Activated CD4-positive, alpha-beta memory T cell treated with anti-CD3 and anti-CD28 coated beads, Interleukin-2, amount 10 ng/mL, durations not matched to agents 7 days and 5 days (primary cell): ENCODE data around the gene P2RX3. TPM values are rescaled to one million over a fixed set of nuclear protein-coding genes. Genes with fewer than 3 reads are reported as not detected.

Source experiments
- CTCF ChIA-PET: fragments of 350-600 bp; sonication (Branson Sonifier 250); formaldehyde crosslinking; loops from one replicate; lab custom pipeline; 2021; ENCODE audit warnings: antibody characterized with exemption, inconsistent platforms; lab: Charles Lee
- POLR2A ChIA-PET: fragments of 350-600 bp; sonication (Branson Sonifier 250); formaldehyde crosslinking; loops from one replicate; lab custom pipeline; 2021; ENCODE audit warnings: antibody characterized with exemption; lab: Charles Lee
- DNase-seq: peaks from one replicate; pipeline ENCODE4 v3.0.0-alpha.2; 2020
- H3K27ac Mint-ChIP-seq: one replicate; pipeline ENCODE4 v1.8.0; 2021; ENCODE audit warnings: mild to moderate bottlenecking, mixed read lengths
- H3K27me3 Mint-ChIP-seq: one replicate; pipeline ENCODE4 v1.8.0; 2021; ENCODE audit warnings: mixed read lengths
- H3K36me3 Mint-ChIP-seq: one replicate; pipeline ENCODE4 v1.8.0; 2021; ENCODE audit warnings: low read depth, mixed read lengths
- H3K4me1 Mint-ChIP-seq: one replicate; pipeline ENCODE4 v1.8.0; 2021; ENCODE audit warnings: mixed read lengths
- H3K4me3 Mint-ChIP-seq: one replicate; pipeline ENCODE4 v1.8.0; 2021; ENCODE audit warnings: mild to moderate bottlenecking, mixed read lengths
- H3K9me3 Mint-ChIP-seq: one replicate; pipeline ENCODE4 v1.8.0; 2021; ENCODE audit warnings: mixed read lengths
- total RNA-seq, 2 experiments: library from RNA; stranded (reverse); gene quantifications; one replicate each; pipeline ENCODE4 v1.2.3, GENCODE V29; 2021

The P2RX3 gene
- total RNA-seq, 2 experiments from 2014 or later = not detected

DNA sequence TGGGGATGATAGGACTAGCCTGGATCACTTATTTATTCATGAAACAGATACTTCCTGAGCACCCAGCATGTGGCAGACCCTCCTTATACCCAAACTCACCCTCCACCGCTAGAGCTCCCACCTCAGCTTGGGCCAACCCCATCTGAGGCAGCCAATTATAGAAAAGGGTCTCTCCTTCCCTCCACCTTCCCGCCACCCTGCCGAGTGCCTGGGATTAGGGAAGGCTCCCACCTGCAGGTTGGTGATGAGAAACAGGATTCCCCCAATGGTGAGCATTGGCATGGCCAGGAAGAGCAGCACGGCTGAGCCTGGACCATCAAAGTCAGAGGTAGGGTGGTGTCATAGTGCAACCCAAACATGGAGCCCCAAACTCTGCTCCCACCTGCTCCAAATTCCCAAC is 82.9 kb downstream of the P2RX3 start:
- H3K4me3 Mint-ChIP-seq = no peak overlapping the region
- no peak for DNase-seq
- H3K36me3 Mint-ChIP-seq = peaks cover 89% of the 10 kb centered on the region
- no peak overlapping the region for H3K27ac Mint-ChIP-seq
- H3K9me3 Mint-ChIP-seq = no peaks in the 10 kb centered on the region
- ChIA-PET POLR2A (no interaction called here), CTCF (interaction anchor here (2.0 kb wide), 1 partner anchor 72 kb away, joined by 5 read pairs; no protein-coding TSS in a partner anchor)
- H3K27me3 Mint-ChIP-seq = no peaks in the 10 kb centered on the region
- peaks cover 64% of the 10 kb centered on the region for H3K4me1 Mint-ChIP-seq

- CTCF ChIA-PET = interaction anchor here (0.9 to 2.0 kb wide), 2 partner anchors 14 to 71 kb away, joined by 3 to 5 read pairs; no protein-coding TSS in a partner anchor
- POLR2A ChIA-PET = no interaction called here
- H3K36me3 Mint-ChIP-seq = peaks cover 88% of the 10 kb centered on the region
- DNase-seq = no peak
- H3K4me3 Mint-ChIP-seq = no peak overlapping the region
- no peaks in the 10 kb centered on the region for H3K27me3 Mint-ChIP-seq
- peaks cover 70% of the 10 kb centered on the region for H3K4me1 Mint-ChIP-seq
- H3K9me3 Mint-ChIP-seq = no peaks in the 10 kb centered on the region
- no peak overlapping the region for H3K27ac Mint-ChIP-seq
Measured at GRCh38 chr11:57421805-57422204, 83.7 kb downstream of the P2RX3 start.

Other genes with a start within 250 kb of the P2RX3 start
- gene LRRC55, start 156.4 kb upstream of the P2RX3 start, total RNA-seq = not detected
- gene APLNR, start 101.1 kb upstream of the P2RX3 start, total RNA-seq = not detected
- gene TNKS1BP1, start 13.4 kb upstream of the P2RX3 start, total RNA-seq = 10 to 100 TPM in 1 of 2 experiments, 1 to 10 TPM in 1; 9.9 to 10.7 TPM
- gene SSRP1, start 2.5 kb upstream of the P2RX3 start, total RNA-seq = 100 to 1,000 TPM; 135 to 137 TPM
- not detected for gene PRG3, start 42.8 kb downstream of the P2RX3 start, total RNA-seq
- gene PRG2, start 52.3 kb downstream of the P2RX3 start, total RNA-seq = under 1 TPM; 0.33 to 0.68 TPM
- gene SLC43A3, start 88.8 kb downstream of the P2RX3 start, total RNA-seq = 100 to 1,000 TPM in 1 of 2 experiments, 10 to 100 TPM in 1; 94.5 to 101 TPM
- under 1 TPM; 0.35 to 0.50 TPM for gene RTN4RL2, start 122.2 kb downstream of the P2RX3 start, total RNA-seq
- gene SLC43A1, start 177.3 kb downstream of the P2RX3 start, total RNA-seq = 10 to 100 TPM; 29.9 to 31.7 TPM
- 10 to 100 TPM; 82.4 to 86.1 TPM for gene TIMM10, start 192.4 kb downstream of the P2RX3 start, total RNA-seq
- gene SMTNL1, start 199.2 kb downstream of the P2RX3 start, total RNA-seq = not detected
- gene UBE2L6, start 229.3 kb downstream of the P2RX3 start, total RNA-seq = 100 to 1,000 TPM; 281 to 285 TPM